22Rv1 (cell line): ENCODE results near the gene ZG16B.

ENCODE experiments used
- ZFX ChIP-seq: fragments of 450-650 bp; IDR thresholded peaks from 2 replicates; pipeline ENCODE4 v1.6.1; 2017; ENCODE audit warnings: antibody characterized with exemption, borderline replicate concordance
- TF ChIP-seq, protein P1 (sequence below): fragments of 450-650 bp; IDR thresholded peaks from 2 replicates; pipeline ENCODE4 v1.5.1; 2017; ENCODE audit warnings: mild to moderate bottlenecking

DNA sequence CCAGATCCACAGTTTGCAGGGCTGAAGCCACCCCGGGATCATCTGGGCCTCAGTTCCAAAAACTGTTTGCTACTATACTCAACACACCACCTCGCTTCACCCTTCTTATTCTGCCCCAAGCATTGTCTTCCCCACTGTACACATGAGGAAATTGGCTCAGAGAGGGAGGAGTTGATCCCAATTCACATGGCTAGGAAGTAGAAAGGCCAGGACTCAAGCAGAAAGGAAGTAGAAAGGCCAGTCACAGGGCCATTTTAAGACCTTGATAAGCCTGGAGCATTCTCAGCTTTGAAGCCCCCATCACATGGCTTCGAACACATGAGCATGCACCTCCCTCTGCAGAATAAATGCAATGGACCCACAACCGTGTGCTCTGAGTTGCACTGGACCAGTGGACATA lies 35.5 kb downstream of the ZG16B start:
- TF ChIP-seq, protein P1, sequence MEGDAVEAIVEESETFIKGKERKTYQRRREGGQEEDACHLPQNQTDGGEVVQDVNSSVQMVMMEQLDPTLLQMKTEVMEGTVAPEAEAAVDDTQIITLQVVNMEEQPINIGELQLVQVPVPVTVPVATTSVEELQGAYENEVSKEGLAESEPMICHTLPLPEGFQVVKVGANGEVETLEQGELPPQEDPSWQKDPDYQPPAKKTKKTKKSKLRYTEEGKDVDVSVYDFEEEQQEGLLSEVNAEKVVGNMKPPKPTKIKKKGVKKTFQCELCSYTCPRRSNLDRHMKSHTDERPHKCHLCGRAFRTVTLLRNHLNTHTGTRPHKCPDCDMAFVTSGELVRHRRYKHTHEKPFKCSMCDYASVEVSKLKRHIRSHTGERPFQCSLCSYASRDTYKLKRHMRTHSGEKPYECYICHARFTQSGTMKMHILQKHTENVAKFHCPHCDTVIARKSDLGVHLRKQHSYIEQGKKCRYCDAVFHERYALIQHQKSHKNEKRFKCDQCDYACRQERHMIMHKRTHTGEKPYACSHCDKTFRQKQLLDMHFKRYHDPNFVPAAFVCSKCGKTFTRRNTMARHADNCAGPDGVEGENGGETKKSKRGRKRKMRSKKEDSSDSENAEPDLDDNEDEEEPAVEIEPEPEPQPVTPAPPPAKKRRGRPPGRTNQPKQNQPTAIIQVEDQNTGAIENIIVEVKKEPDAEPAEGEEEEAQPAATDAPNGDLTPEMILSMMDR: no peak
- TF ChIP-seq ZFX: no peak
